ENCODE measurements around the gene DHRSX. TPM values are rescaled to one million over a fixed set of nuclear protein-coding genes. Genes with fewer than 3 reads are reported as not detected.
"Not testable (repeated sequence)": the region's sequence is repeated elsewhere in the genome, so short reads cannot be mapped to it uniquely, and the experiment has no call there.

DHRSX gene
- total and polyA plus RNA-seq, 4 donors = 16.8 to 28.4 (median 24.0) TPM

DNA sequence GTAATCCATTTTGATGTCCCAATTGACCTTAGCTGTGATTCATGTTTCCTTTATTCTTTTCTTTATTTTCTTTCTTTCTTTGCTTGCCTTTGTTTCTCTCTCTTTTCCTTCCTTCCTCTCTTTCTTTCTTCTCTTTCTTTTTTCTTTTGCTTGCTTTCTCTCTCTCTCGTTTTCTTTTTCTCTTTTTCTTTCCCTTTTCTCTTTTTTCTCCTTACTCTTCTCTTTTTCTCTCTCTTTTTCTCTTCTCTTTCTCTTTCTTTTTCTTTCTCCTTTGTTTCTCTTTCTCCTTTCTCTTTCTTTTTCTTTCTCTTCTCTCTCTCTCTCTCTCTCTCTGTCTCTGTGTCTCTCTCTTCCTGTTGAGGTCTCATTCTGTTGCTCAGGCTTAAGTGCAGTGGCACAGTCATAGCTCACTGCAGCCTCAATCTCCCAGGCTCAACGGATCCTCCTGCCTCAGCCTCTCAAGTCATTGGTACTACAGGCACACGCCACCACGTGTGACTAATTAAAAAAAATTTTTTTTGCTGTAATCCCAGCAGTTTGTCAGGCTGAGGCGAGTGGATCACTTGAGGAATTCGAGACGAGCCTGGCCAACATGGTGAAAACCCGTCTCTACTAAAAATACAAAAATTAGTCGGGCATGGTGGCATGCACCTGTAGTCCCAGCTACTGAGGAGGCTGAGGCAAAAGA lies 8.0 kb upstream of the DHRSX start:
- no peaks in the 10 kb centered on the region for H3K36me3 ChIP-seq (ENCODE audit: control insufficient read depth, insufficient read depth, low read length)
- H3K27me3 ChIP-seq (ENCODE audit: control insufficient read depth, insufficient read depth, low read length) = no peaks in the 10 kb centered on the region
- no peaks in the 10 kb centered on the region for H3K4me1 ChIP-seq (ENCODE audit: control insufficient read depth, insufficient read depth, low read length)
- 93% methylated on average over 9 of the region's 9 CpGs for WGBS (ENCODE audit: insufficient coverage)
- no peak overlapping the region for H3K4me3 ChIP-seq (ENCODE audit: low read depth, low read length)
- no peak for DNase-seq (ENCODE audit: low read depth in 4 of 6, low spot score in 6 of 6)
- no peak overlapping the region for H3K27ac ChIP-seq (ENCODE audit: low read depth, low read length)
- no peaks in the 10 kb centered on the region for H3K9me3 ChIP-seq (ENCODE audit: control insufficient read depth, insufficient read depth, low read length)

DNA sequence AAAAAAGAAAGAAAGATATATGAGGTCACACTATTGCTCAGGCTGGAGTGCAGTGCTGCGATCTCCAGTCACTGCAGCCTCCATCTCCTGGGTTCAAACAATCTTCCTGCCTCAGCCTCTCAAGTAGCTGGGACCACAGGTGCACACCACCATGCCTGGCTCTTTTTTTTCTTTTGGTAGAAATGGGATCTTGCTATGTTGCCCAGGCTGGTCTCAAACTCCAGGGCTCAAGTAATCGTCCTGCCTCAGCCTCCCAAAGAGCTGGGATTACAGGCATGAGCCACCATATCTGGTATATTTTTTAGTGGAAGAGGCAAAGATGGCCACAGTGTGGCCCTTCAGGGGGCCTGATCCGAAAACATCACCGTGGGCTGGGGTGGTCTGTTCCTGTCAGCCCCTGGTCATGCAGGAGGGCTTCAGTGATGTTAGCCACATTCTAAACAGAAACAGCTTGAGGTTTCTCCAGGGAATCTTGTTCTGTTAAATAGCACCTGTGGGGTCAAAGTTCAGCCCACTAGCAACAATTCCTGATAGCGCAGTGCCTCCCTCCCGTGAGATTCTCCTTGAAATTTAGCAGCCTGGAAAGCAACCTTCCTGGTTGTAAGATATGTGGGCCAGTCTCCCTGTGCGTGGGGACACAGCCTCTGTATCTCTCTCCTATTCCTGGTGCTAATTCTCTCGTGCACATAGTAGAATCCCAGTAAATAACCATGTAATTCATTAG lies 7.3 kb upstream of the DHRSX start:
- H3K36me3 ChIP-seq (ENCODE audit: control insufficient read depth, insufficient read depth, low read length) = no peaks in the 10 kb centered on the region
- no peaks in the 10 kb centered on the region for H3K27me3 ChIP-seq (ENCODE audit: control insufficient read depth, insufficient read depth, low read length)
- H3K4me3 ChIP-seq (ENCODE audit: low read depth, low read length) = no peak overlapping the region
- no peaks in the 10 kb centered on the region for H3K4me1 ChIP-seq (ENCODE audit: control insufficient read depth, insufficient read depth, low read length)
- no peaks in the 10 kb centered on the region for H3K9me3 ChIP-seq (ENCODE audit: control insufficient read depth, insufficient read depth, low read length)
- WGBS (ENCODE audit: insufficient coverage) = 96% methylated on average over 3 of the region's 8 CpGs
- no peak overlapping the region for H3K27ac ChIP-seq (ENCODE audit: low read depth, low read length)
- DNase-seq (ENCODE audit: low read depth in 4 of 6, low spot score in 6 of 6) = no peak

DNA sequence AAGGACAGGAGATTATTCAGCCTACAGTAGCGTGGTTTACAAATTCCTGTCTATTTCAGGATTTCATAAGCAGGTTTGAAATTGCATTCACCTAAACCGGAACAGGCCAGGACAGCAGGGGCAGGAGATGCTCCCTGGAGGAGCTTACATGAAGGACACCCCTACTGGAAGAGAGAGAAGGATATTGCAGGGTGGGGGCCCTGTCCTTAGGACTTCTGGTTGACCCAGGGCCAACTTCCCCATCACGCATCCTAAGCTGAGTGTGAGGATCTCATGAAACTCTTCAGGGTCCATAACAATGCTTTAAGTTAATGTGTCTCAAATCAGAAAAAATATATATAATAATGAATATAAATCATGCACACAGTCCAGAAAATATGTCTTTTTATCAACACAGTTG lies 6.4 kb upstream of the DHRSX start:
- Histone ChIP-seq H3K27ac (ENCODE audit: low read depth, low read length) (no peak overlapping the region), H3K4me1 (ENCODE audit: control insufficient read depth, insufficient read depth, low read length) (peaks cover 2% of the 10 kb centered on the region), H3K27me3 (ENCODE audit: control insufficient read depth, insufficient read depth, low read length) (no peaks in the 10 kb centered on the region), H3K36me3 (ENCODE audit: control insufficient read depth, insufficient read depth, low read length) (no peaks in the 10 kb centered on the region), H3K4me3 (ENCODE audit: low read depth, low read length) (no peak overlapping the region), H3K9me3 (ENCODE audit: control insufficient read depth, insufficient read depth, low read length) (no peaks in the 10 kb centered on the region)
- no peak for DNase-seq (ENCODE audit: low read depth in 4 of 6, low spot score in 6 of 6)
- 100% methylated on average over 1 of the region's 3 CpGs for WGBS (ENCODE audit: insufficient coverage)

GRCh38 chrX:2505341-2505740 lies 4.6 kb upstream of the DHRSX start:
- not testable (repeated sequence) for H3K27ac ChIP-seq (ENCODE audit: low read depth, low read length); H3K4me3 ChIP-seq (ENCODE audit: low read depth, low read length); H3K9me3 ChIP-seq (ENCODE audit: control insufficient read depth, insufficient read depth, low read length); DNase-seq (ENCODE audit: low read depth in 4 of 6, low spot score in 6 of 6); H3K36me3 ChIP-seq (ENCODE audit: control insufficient read depth, insufficient read depth, low read length); H3K27me3 ChIP-seq (ENCODE audit: control insufficient read depth, insufficient read depth, low read length); H3K4me1 ChIP-seq (ENCODE audit: control insufficient read depth, insufficient read depth, low read length)
- WGBS (ENCODE audit: insufficient coverage) = 100% methylated on average over 4 of the region's 8 CpGs

GRCh38 chrX:2504706-2505332 lies 4.0 kb upstream of the DHRSX start:
- no peaks in the 10 kb centered on the region for H3K27me3 ChIP-seq (ENCODE audit: control insufficient read depth, insufficient read depth, low read length)
- DNase-seq (ENCODE audit: low read depth in 4 of 6, low spot score in 6 of 6) = no peak
- H3K9me3 ChIP-seq (ENCODE audit: control insufficient read depth, insufficient read depth, low read length) = no peaks in the 10 kb centered on the region
- no peak overlapping the region for H3K4me3 ChIP-seq (ENCODE audit: low read depth, low read length)
- 82% methylated on average over 5 of the region's 7 CpGs for WGBS (ENCODE audit: insufficient coverage)
- no peaks in the 10 kb centered on the region for H3K36me3 ChIP-seq (ENCODE audit: control insufficient read depth, insufficient read depth, low read length)
- H3K27ac ChIP-seq (ENCODE audit: low read depth, low read length) = no peak overlapping the region
- peaks cover 12% of the 10 kb centered on the region for H3K4me1 ChIP-seq (ENCODE audit: control insufficient read depth, insufficient read depth, low read length)

GRCh38 chrX:2503591-2504500 lies 3.1 kb upstream of the DHRSX start:
- no peaks in the 10 kb centered on the region for H3K9me3 ChIP-seq (ENCODE audit: control insufficient read depth, insufficient read depth, low read length)
- H3K4me1 ChIP-seq (ENCODE audit: control insufficient read depth, insufficient read depth, low read length) = peaks cover 21% of the 10 kb centered on the region
- H3K4me3 ChIP-seq (ENCODE audit: low read depth, low read length) = no peak overlapping the region
- WGBS (ENCODE audit: insufficient coverage) = 92% methylated on average over 6 of the region's 13 CpGs
- no peaks in the 10 kb centered on the region for H3K36me3 ChIP-seq (ENCODE audit: control insufficient read depth, insufficient read depth, low read length)
- no peak overlapping the region for H3K27ac ChIP-seq (ENCODE audit: low read depth, low read length)
- H3K27me3 ChIP-seq (ENCODE audit: control insufficient read depth, insufficient read depth, low read length) = no peaks in the 10 kb centered on the region
- no peak for DNase-seq (ENCODE audit: low read depth in 4 of 6, low spot score in 6 of 6)

- Histone ChIP-seq H3K27ac (ENCODE audit: low read depth, low read length) (no peak overlapping the region), H3K4me3 (ENCODE audit: low read depth, low read length) (no peak overlapping the region), H3K27me3 (ENCODE audit: control insufficient read depth, insufficient read depth, low read length) (no peaks in the 10 kb centered on the region), H3K9me3 (ENCODE audit: control insufficient read depth, insufficient read depth, low read length) (no peaks in the 10 kb centered on the region), H3K4me1 (ENCODE audit: control insufficient read depth, insufficient read depth, low read length) (peaks cover 28% of the 10 kb centered on the region), H3K36me3 (ENCODE audit: control insufficient read depth, insufficient read depth, low read length) (no peaks in the 10 kb centered on the region)
- DNase-seq (ENCODE audit: low read depth in 4 of 6, low spot score in 6 of 6) = peak in 1 of 6 donors; percentile 55
- WGBS (ENCODE audit: insufficient coverage) = 58% methylated on average over 12 of the region's 19 CpGs
Observed at GRCh38 chrX:2502668-2503519, 2.1 kb upstream of the DHRSX start.

GRCh38 chrX:2502120-2502667 lies 1.4 kb upstream of the DHRSX start:
- no peak overlapping the region for H3K27ac ChIP-seq (ENCODE audit: low read depth, low read length)
- no peaks in the 10 kb centered on the region for H3K9me3 ChIP-seq (ENCODE audit: control insufficient read depth, insufficient read depth, low read length)
- DNase-seq (ENCODE audit: low read depth in 4 of 6, low spot score in 6 of 6) = no peak
- H3K36me3 ChIP-seq (ENCODE audit: control insufficient read depth, insufficient read depth, low read length) = no peaks in the 10 kb centered on the region
- H3K27me3 ChIP-seq (ENCODE audit: control insufficient read depth, insufficient read depth, low read length) = no peaks in the 10 kb centered on the region
- WGBS (ENCODE audit: insufficient coverage) = 92% methylated on average over 5 of the region's 5 CpGs
- H3K4me1 ChIP-seq (ENCODE audit: control insufficient read depth, insufficient read depth, low read length) = peaks cover 29% of the 10 kb centered on the region
- H3K4me3 ChIP-seq (ENCODE audit: low read depth, low read length) = no peak overlapping the region

Measured in spinal cord (tissue), 10 donors.